ENCODE measurements around the gene TBC1D14.

TBC1D14 gene

GRCh38 chr4:6881908-6882307 is 27.7 kb upstream of the TBC1D14 start:
- Histone ChIP-seq H3K36me3 (ENCODE audit: control insufficient read depth, insufficient read depth, low read length) (peaks cover 16% of the 10 kb centered on the region), H3K27me3 (replicated peaks; ENCODE audit: control insufficient read depth, insufficient read depth, low read length) (no peaks in the 10 kb centered on the region), H3K4me3 (replicated peaks; ENCODE audit: low read depth, low read length) (no peak overlapping the region)
- DNase-seq (ENCODE audit: extremely low read depth, insufficient read length) = no peak
- TF ChIP-seq CTCF (IDR thresholded peaks at IDR 0.05; ENCODE audit: insufficient read depth, low read length, poor library complexity, severe bottlenecking) = no peak

GRCh38 chr4:6884341-6884870 is 25.2 kb upstream of the TBC1D14 start:
- peaks cover 6% of the 10 kb centered on the region for H3K36me3 ChIP-seq (ENCODE audit: control insufficient read depth, insufficient read depth, low read length)
- no peaks in the 10 kb centered on the region for H3K27me3 ChIP-seq (replicated peaks; ENCODE audit: control insufficient read depth, insufficient read depth, low read length)
- TF ChIP-seq CTCF (IDR thresholded peaks at IDR 0.05; ENCODE audit: insufficient read depth, low read length, poor library complexity, severe bottlenecking) = no peak
- no peak overlapping the region for H3K4me3 ChIP-seq (replicated peaks; ENCODE audit: low read depth, low read length)
- no peak for DNase-seq (ENCODE audit: extremely low read depth, insufficient read length)

- no peak for DNase-seq (ENCODE audit: extremely low read depth, insufficient read length)
These were observed 23.6 kb upstream of the TBC1D14 start for GRCh38 chr4:6885953-6886557.

GRCh38 chr4:6886886-6887285 is 22.7 kb upstream of the TBC1D14 start:
- Histone ChIP-seq H3K27me3 (replicated peaks; ENCODE audit: control insufficient read depth, insufficient read depth, low read length) (no peaks in the 10 kb centered on the region), H3K4me3 (replicated peaks; ENCODE audit: low read depth, low read length) (no peak overlapping the region), H3K36me3 (ENCODE audit: control insufficient read depth, insufficient read depth, low read length) (no peaks in the 10 kb centered on the region; the same call in 1 of the 2 replicates)
- TF ChIP-seq CTCF (IDR thresholded peaks at IDR 0.05; ENCODE audit: insufficient read depth, low read length, poor library complexity, severe bottlenecking) = no peak
- DNase-seq (ENCODE audit: extremely low read depth, insufficient read length) = no peak

More at GRCh38 chr4:6885953-6886557, 23.6 kb upstream of the TBC1D14 start:
- peak; percentile 39 for TF ChIP-seq CTCF (IDR thresholded peaks at IDR 0.05; ENCODE audit: insufficient read depth, low read length, poor library complexity, severe bottlenecking)
- H3K36me3 ChIP-seq (ENCODE audit: control insufficient read depth, insufficient read depth, low read length) = peaks cover 5% of the 10 kb centered on the region
- H3K4me3 ChIP-seq (replicated peaks; ENCODE audit: low read depth, low read length) = no peak overlapping the region
- H3K27me3 ChIP-seq (replicated peaks; ENCODE audit: control insufficient read depth, insufficient read depth, low read length) = no peaks in the 10 kb centered on the region

GRCh38 chr4:6887591-6888371 is 21.8 kb upstream of the TBC1D14 start:
- Histone ChIP-seq H3K4me3 (replicated peaks; ENCODE audit: low read depth, low read length) (no peak overlapping the region), H3K27me3 (replicated peaks; ENCODE audit: control insufficient read depth, insufficient read depth, low read length) (no peaks in the 10 kb centered on the region), H3K36me3 (ENCODE audit: control insufficient read depth, insufficient read depth, low read length) (no peaks in the 10 kb centered on the region; the same call in 1 of the 2 replicates)
- DNase-seq (ENCODE audit: extremely low read depth, insufficient read length) = no peak
- no peak for TF ChIP-seq CTCF (IDR thresholded peaks at IDR 0.05; ENCODE audit: insufficient read depth, low read length, poor library complexity, severe bottlenecking)

Data from GM06990 (cell line).